PFSK-1 (cell line): ENCODE measurements around the gene FZD7.

ENCODE experiments used
- POLR2AphosphoS5 ChIP-seq: IDR thresholded peaks from 2 replicates; pipeline ENCODE4 v1.6.1; 2012; ENCODE audit warnings: low read depth, mild to moderate bottlenecking, control low read depth, low read length, moderate library complexity
- REST ChIP-seq, 2 experiments: IDR thresholded peaks; 2 replicates each; pipeline versions ENCODE4 v1.6.1 to v1.8.0; 2011 to 2012; ENCODE audit warnings: low read depth in 2 of 2, low read length in 2 of 2, control low read depth in 1 of 2, inconsistent platforms in 1 of 2, mild to moderate bottlenecking in 1 of 2, moderate library complexity in 1 of 2; ENCODE audit not compliant: insufficient read depth in 1 of 2

GRCh38 chr2:201986463-201986735 is 47.3 kb upstream of the FZD7 start:
- TF ChIP-seq POLR2AphosphoS5, result no peak
- TF ChIP-seq REST (IDR thresholded peaks at IDR 0.05; ENCODE audit: insufficient read depth in 1 of 2, low read depth in 2 of 2, low read length in 2 of 2), result no peak
